HT1080 (cell line): ENCODE results near the gene AXL. TPM values are rescaled to one million over a fixed set of nuclear protein-coding genes. Genes with fewer than 3 reads are reported as not detected.

Experiments used
- DNase-seq: peaks from one replicate; pipeline ENCODE4 v3.0.0-alpha.2; 2015; ENCODE audit warnings: low read depth
- total RNA-seq: library from RNA; depleted of rRNA; stranded (reverse); fragments of >200 nt; shearing (Covaris generic); gene quantifications from 2 replicates; pipeline ENCODE4 v1.2.3, GENCODE V29; 2014

Gene AXL
- total RNA-seq, 1 experiment from 2014 or later: 754 TPM

DNA sequence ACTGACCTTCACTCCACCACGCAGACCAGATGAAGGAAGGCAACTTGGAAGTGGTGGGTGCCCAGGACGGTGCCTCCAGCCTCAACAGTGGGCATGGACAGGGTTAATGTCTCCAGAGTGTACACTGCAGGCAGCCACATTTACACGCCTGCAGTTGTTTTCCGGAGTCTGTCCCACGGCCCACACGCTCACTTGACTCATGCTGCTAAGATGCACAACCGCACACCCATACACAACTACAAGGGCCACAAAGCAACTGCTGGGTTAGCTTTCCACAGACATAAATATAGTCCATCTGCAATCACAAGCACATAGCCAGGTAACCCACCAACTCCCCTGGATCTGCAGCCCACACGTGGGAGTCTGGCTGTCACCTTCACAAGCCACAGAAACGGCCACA lies 12.6 kb upstream of the AXL start:
- DNase-seq: no peak

DNA sequence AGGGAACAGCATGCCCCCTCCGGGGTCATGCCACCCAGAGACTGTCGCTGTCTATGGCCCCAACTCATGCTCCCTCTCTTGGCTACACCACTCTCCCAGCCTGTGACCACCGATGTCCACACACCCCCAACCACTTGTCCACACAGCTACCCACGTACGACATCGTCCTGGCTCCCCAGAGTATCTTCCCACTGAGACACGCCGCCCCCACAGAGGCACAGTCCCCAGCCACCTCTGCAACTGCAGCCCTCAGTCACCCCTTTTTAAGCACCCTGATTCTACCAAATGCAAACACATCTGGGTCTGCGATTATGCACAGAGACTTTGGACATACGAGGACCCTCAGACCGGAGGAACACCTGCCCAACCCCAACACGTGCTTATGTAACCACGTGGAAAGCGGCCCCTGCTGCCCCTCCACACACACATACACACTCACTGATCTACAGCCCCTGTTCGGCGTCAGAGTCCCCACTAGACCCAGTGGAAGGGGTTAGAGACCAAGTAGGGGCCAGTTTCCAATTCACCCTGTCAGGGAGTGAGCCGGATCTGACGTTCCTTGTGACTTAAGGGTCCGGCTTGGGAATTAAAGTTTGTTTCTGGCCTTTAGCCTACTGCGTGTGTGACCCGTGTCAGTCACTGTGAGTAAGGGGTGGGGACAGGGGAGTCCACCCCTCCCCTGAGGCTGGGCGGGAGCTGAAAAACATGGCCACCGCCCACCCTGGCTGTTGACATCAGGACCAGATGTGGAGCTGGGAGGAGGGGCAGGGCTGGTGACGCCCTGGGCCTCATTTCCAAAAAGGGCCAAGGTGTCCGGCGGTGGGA lies 11.9 kb upstream of the AXL start:
- no peak for DNase-seq

DNA sequence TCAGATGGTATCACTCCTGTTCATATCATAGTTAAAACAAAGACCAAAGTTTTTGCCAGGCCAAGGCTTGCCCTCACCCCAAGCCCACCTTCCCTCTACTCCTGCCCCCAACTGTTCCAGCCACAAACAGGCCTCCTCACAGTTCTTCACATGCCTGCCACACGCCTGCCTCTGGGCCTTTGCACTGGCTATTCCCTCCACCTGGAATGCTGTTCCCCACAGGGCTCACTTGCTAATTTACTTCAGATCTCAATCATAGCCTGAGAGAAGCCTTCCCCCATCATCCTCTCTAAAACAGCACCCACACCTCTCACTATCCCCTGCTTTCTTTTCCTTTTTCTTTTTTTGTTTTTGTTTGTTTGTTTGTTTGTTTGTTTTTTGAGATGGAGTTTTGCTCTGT lies 4.9 kb upstream of the AXL start:
- no peak for DNase-seq

DNA sequence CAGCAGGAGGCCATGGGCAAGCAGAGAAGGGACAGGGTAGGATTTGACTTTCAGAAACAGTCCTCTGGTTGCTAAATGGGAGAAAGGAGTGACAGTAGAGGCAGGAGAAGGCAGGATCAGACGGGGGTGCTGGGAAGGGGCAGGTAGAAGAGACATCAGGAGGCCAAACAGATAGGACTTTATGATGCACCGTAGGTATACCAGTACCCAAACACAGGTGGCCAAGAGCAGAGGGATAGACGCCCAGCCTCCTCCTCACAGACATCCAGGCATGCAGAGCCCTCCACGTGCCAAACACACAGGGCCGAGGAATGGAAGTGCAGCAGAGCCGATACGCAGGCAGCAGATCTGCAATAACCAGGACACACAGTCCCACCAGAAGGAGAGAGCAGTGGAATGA lies 1.3 kb upstream of the AXL start:
- DNase-seq: no peak

DNA sequence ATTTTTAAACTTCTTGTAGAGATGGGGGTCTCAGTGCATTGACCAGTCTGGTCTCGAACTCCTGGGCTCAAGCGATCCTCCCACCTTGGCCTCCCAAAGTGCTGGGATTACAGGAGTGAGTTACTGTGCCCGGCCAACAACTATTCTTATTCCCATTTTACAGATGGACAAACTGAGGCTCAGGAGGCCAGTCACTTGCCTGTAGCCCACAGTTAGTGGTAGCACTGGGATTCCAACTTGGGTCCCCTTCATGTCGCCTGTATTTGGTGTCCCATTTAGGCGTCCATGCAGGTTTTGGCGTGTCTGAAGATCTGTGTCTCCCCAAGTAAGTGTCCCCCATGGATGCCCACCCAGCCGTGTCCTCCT lies 791 bp upstream of the AXL start:
- DNase-seq: no peak

DNA sequence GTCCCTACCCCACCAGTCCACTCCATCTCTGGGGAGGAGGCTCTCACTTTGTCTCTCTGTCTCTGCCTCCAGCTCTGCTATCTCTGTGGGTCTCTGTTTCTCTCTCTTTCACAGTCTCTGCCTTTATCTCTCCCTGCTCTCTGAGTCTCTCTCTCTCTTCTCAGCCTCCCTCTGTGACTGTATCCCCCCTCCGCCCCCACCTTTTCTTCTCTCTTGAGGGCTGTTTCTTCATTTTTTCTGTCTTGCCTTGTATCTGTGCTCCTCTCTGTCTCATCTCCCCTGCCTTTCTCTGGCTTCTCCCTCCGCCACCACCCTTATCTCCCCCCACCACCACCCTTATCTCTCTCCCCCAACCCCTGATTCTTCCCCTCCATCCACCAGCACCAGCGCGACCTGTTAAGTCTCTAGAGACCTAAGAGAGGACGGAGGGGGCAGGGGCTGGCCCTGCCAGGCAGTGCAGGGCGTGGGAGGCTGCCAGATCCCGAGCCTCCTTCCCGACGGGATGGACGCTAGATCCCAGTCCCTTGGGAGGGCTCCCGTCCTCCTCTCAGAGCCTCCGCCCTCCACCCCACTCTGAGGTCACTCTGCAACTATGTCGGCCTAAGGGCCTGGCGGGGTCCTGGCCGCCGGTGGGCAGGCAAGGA lies 1.0 kb downstream of the AXL start:
- peak; percentile 44 for DNase-seq

DNA sequence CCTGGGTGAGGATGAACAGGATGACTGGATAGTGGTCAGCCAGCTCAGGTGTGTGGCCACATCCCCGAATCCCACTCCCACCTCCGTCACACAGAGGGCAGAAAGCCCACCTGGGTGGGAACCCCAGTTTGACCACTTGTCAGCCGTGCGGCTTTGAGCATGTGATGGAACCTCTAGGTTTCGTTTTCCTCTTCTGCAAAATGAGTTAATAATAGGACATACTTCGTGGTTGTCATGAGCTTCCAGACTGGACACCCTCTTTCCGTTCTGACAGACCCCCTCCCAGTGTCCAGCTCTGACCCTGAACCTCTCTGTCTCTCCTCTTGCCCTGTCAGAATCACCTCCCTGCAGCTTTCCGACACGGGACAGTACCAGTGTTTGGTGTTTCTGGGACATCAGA lies 1.8 kb downstream of the AXL start:
- no peak for DNase-seq

DNA sequence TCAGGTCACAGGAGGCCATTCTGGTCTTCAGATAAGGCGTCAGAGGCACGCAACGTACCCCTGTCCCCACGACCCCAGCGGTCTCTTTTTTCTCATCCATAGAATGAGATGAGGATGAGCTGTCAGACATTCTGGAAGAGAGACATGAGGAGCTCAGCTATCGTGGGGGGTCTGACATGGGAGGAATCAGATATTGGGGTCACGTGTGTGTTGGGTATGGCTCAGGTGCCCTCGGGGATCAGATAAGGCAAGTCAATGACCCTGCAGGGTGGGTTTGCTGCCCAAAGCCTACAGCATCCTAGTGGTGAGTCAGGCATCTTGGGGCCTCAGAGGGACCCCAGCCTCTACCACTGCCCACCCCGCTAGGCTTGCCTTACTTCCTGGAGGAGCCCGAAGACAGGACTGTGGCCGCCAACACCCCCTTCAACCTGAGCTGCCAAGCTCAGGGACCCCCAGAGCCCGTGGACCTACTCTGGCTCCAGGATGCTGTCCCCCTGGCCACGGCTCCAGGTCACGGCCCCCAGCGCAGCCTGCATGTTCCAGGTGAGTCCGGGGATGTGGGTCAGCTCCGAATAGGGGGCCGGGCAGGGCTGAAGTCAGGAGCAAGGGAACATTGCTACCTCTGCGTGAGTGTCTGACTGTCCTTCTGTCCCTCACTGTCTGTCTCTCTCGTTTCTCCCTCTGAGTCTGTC lies 2.6 kb downstream of the AXL start:
- peak; percentile 34 for DNase-seq

DNA sequence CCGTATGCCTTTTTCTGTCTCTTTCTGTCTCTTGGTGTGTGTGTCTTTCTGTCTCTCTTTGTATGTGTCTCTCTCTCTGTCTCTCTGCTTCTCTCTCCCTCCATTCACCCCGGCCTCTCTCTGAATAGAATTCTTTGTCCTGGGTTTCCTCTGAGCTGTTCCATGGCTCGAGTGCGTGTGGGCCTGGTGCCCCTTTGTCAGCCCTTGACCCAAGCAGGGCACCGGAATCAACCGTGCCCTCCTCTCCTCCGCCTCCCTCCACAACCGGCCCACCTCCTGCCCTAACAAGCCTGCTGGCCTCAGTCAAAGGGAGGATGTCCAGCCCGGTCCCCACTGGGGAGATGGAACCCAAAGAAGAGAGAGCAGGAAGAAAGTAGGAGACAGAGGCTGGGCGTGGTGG lies 3.2 kb downstream of the AXL start:
- peak; percentile 32 for DNase-seq

DNA sequence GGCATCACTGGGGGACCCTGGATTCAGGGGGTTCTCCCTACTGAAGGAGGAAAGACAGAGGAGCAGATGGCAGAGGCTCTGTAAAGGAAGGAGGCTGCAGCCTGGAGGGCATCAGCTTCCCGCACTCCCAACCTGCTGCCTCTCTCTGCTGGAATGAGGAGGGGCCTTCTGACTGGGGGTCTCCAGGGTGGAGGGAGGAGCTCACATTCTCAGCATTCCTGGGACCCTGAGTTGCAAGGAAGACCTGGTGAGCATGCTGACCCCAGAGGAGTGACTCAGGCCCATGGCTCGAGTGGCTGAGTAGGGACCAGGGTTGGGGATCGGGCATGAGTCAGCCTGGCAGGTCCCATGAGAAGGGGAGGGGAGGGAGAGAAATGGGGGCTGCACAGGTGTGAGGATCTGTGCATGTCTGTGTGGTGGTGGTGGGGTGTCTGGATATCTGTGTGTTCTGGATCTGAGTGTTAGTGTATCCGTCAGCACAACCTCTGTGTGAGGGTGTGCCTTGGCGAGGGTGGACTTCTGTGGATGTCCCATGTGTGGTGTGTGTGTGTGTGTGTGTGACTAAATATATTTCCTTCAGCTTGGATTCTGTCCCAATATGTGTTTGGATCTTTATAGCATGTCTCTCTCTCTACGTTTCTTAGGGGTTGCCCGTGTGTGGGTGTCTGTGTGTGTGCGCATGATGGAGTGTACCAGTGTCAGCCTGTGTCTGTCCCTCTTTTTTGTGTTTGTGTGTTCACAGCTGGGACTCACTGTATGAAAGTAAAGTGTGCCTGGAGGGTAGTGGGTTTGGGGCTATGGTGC lies 4.6 kb downstream of the AXL start:
- peak; percentile 98 for DNase-seq

DNA sequence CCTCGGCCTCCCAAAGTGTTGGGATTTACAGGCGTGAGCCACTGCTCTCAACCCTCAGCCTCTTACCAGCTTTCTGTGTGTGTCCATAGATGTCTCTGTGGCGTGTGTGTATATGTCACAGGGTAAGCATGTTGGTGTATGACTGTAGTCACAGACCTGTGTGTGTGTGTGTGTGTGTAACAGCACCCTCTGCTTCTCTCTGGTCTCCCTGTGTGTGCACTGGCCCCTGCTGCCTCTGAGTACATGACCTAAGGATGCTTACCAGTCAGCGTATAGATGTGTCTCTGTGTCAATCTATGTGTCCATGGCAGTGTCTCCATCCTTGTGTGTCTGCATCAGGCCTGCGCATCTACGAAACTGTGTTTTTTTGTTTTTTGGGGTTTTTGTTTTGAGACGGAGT lies 5.6 kb downstream of the AXL start:
- no peak for DNase-seq

DNA sequence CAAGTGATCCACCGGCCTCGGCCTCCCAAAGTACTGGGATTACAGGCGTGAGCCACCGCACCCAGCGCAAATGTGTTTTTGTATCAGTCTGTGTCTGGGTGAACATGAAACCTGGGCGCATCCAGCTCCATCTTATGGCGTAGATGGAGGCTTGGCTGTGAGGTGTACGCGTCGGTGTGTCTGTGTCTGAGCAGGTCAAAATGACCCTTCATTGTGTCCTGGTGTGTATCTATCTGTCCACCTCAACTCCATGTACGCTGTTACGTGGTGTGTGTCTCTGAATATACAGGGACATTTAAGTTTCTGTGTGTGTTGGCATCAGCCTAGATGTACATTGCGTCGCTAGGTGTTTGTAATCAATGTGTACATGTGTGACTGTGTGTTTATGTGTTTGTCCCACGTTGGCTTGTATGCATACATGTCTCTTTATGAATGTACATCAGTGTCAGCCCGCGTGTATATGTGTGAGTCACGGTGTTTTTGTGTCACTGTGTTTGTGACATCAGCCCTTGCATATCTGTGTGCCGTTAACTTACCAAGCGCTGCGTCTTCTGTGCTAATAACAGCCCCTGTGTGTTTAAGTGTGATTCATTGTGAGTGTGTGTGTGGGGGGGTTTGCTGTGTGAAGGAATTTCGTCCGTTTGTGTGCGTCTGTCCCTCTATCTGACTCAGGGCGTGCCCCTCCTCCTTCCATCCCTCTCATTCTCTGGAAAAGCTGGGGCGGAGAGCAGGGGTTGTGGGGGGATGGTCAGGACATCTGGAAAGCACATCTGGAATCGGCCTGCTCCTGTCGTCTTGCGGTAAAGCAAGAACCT lies 6.4 kb downstream of the AXL start:
- DNase-seq: peak; percentile 100

DNA sequence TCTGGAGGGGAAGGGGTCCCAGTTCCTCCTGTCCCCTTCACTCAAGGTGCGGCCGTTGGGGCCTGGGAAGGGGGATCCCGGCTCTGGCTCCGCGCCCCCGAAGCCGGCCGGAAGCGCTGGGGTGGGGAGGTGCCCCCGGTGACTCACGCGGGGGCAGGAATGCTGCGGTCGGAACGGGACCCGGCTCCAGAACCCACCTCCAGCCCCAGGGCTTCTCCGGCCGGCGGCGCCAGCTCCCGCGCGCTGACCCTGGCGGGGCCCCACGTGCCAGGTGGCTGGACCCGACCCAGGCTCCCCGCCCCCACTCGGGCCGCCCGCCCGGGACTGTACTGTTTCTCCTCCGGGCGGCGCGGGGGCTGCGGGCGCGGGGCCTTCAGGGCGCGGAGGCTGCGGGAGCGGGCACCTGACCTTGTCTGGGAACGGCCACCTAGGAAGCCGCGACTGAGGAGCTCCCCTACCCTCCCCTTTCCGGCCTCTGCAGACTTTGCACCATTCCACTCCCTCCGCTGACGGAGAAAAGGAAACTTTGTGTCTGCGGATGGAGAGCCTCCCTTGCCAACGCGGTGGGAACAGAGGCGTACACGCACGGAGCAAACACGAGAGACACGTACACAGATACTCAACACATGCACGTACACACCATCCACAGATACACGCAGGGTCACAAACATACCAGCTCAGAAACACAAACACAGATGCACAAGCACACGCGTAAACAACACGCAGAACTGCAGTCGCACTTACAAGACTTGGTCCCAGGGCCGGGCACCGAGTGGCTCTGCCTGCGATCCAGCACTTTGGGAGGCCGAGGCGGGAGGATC lies 7.2 kb downstream of the AXL start:
- DNase-seq: no peak

DNA sequence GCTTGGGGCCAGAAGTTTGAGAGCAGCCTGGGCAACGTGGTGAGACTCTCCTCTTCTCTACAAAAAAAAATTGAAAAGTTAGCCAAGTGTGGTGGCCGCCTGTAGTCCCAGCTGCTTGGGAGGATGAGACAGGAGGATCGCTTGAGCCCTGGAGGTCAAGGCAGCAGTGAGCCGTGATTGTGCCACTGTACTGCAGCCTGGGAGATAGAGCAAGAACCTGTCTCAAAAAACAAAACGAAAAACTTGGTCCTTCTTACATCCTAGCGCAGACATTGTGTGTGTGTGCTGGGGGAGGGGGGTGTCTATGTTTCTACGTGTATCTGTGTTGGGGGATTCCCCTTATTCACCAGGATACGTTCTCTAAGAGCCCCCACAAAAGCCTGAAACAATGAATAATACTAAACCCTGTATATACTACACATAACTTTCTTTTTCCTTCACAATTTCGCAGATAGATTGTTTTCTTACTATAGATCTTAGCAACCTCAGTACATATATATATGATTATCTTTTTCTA lies 7.9 kb downstream of the AXL start:
- DNase-seq: no peak

DNA sequence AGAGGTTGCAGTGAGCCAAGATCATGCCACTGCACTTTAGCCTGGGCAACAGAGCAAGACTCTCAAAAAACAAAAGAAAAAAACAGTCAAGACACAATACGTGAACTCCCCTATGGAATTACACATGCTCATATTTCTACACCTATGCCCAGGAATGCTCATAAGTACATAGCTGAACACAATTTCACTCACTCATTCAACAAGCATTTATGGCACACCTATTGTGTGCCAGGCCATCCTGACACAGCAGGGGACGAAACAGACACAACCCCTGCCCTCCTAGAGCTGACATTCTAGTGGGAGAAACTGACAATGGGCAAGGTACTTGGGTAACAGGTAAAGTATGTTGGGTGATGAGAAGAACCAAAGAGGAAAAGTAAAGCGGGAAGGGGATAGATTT lies 9.5 kb downstream of the AXL start:
- no peak for DNase-seq

DNA sequence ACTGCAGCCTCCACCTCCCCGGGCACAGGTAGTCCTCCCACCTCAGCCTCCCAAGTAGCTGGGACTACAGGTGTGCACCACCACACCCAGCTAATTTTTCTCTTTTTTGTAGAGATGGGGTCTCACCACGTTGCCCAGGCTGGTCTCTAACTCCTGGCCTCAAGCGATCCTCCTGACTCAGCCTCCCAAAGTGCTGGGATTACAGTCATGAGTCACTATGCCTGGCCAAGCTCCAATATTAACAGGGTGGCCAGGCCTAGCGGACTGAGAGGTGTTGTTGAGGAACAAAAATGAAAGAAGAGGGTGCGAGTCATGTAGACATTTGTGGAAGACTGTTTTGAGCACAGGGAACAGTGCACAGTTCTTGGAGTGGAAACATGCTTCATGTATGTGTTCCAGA lies 10.3 kb downstream of the AXL start:
- DNase-seq: peak; percentile 79

DNA sequence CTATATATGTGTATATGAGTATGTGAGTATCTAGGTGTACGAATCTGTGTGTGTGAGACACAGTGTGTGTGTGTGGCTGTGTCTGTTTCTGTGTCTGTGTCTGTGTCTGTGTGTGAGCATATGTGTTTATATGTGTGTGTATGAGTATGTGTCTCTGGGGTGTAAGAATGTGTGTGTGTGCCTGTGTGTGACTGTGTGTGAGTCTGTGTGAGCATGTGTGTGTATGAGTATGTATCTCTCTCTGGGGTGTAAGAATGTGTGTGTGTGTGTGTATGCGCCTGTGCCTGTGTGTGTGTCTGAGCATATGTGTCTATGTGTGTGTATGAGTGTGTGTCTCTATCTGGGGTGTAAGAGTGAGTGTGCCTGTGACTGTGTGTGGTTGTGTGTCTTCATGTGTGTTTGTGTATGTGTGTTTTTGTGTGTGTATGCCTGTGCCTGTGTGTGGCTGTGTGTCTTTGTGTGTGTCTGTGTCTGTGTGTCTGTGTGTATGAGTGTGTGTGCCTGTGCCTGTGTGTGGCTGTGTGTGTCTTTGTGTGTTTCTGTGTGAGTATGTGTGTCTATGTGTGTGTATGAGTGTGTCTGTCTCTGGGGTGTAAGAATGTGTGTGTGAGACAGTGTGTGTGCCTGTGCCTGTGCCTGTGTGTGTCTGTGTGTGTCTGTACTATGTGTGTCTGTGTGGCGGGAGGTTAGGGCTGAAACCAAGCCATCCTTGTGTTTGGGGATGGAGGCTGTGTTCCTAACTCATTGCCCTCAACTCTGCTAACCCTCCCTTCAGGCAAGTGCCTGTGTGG lies 11.2 kb downstream of the AXL start:
- no peak for DNase-seq

DNA sequence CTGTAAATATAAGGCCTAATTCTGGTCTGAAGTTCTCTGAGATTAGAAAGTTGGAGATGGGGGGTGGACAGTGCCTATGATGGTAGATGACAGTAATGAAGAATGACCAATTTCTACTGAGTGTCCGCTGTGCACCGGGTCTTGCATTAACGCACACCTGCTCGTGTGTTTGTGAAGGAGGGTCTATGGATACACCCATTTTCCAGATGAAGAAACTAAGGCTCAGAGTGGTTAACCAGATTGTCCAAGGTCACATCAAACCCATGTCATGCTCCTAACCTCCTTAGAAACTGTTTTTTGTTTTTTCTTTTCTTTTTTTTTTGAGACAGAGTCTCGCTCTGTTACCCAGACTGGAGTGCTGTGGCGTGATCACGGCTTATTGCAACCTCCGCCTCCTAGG lies 13.7 kb downstream of the AXL start:
- DNase-seq: no peak

DNA sequence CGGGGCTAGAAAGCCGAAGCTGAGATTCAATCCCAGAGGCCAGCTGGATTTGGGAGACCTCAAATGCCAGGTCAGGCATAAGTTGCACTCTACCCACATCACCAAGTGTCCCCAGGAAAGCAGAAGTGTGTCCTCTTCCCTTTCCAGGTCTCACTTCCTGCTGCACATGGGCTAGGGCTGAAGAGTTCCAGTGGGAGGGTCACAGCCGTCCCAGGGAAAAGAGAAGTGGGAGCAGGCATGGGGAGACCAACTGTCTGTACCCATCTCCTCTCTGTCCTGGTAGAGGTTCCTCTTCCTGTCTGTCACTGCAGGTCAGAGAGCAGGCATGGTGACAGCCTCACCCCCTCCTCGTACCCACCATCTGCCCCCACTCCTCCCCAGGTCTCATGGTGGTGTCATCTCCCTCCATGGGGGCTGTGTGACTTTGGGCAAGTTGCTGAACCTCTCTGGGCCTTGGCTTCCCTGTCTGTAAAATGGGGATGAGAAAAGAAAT lies 14.8 kb downstream of the AXL start:
- DNase-seq: no peak
